ENCODE data around the gene TMEM151B. TPM values are rescaled to one million over a fixed set of nuclear protein-coding genes. Genes with fewer than 3 reads are reported as not detected.

TMEM151B gene
- total RNA-seq (not detected), polyA plus RNA-seq (not detected)

DNA sequence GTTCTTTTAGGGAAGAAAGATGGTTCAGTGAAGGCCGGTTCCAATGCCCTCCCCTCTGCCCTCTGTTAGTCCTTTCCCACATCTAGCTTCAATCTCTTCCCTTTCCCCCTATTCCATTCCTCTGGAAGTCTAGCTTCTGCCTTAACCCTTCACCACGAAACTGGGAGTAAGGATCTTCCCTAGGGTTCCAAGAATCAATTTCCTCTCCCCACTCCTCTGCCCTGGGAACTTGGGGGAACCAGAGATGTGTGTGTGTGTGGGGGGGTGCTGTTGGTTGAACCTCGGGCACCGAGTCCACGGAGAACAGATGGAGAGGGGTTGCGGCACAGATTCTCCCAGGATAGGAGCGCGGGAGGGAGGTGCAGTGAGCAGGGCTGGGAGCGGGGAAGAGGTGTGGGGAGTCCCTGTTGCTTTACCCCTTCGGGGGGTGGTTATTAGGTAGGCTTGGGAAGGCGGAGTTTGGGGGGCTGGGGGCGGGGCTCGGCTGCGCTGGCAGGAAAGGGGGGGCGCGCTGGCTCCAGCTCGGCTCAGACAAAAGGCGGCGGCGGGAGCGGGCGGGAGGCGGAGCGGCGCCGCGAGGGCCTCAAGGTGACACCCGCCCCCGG lies at the start of gene TMEM151B:
Gene TMEM151B (plus strand): TSS at position 530 of the 605 bp plus-strand sequence. CDS start 293 bp downstream, outside the sequence.
- peaks cover 0 to 2% (median 0%) of the 10 kb centered on the region in 8 donors for H3K9me3 Mint-ChIP-seq
- no peaks in the 10 kb centered on the region for H3K9me3 ChIP-seq (ENCODE audit: control insufficient read depth in 1 of 2, low read length in 2 of 2)
- H3K4me3 ChIP-seq (ENCODE audit: low read length in 2 of 2): no peak within 1 kb of the TSS
- no peaks in the 10 kb centered on the region for H3K36me3 ChIP-seq (ENCODE audit: insufficient read depth, low read length)
- no peak for DNase-seq
- H3K27ac Mint-ChIP-seq: peak within 1 kb of the TSS in 4 of 7 donors; percentile 3 to 74 (median 45)
- peaks cover 33% of the 10 kb centered on the region for H3K27me3 ChIP-seq (ENCODE audit: insufficient read depth, low read length)
- H3K27me3 Mint-ChIP-seq: peaks cover 31 to 48% of the 10 kb centered on the region in 2 donors
- POLR2A ChIA-PET (ENCODE audit: partially characterized antibody): interaction anchor here (1.0 to 2.1 kb wide), 3 partner anchors 13 to 42 kb away, joined by 3 to 13 read pairs (median 6); partner anchors contain the start of genes HSP90AB1 and SLC35B2
- peaks cover 0 to 17% (median 8%) of the 10 kb centered on the region in 4 donors for H3K4me1 Mint-ChIP-seq
- peaks cover 1 to 5% of the 10 kb centered on the region in 2 donors for H3K36me3 Mint-ChIP-seq
- intact Hi-C loops (cut with micrococcal nuclease): loop anchor here (2.0 kb wide), 1 partner anchor 117 kb away; the partner anchor contains the start of gene CDC5L
- CTCF ChIA-PET (ENCODE audit: partially characterized antibody): interaction anchor here (1.4 to 8.3 kb wide), 7 partner anchors 15 to 187 kb away, joined by 4 to 82 read pairs (median 14); partner anchors contain the start of genes AARS2, SLC35B2 and SPATS1
- H3K4me1 ChIP-seq (ENCODE audit: insufficient read depth, low read length): peaks cover 7% of the 10 kb centered on the region
- no peak within 1 kb of the TSS for H3K27ac ChIP-seq (ENCODE audit: low read depth, low read length)
- H3K4me3 Mint-ChIP-seq: peak within 1 kb of the TSS; percentile 64 to 79 (median 76)

DNA sequence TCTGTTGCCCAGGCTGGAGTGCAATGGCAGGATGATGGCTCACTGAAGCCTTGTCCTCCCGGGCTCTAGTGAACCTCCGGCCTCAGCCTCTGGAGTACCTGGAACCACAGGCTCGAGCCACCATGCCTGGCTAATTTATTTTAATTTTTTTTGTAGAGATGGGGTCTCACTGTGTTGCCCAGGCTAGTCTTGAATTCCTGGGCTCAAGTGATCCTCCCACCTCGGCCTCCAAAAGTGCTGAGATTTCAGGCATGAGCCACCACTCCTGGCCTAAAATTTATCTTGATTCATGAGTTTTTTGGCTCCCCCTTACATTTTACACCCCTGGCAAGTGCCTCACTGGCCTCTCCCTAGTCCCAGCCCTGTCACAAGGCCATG lies 49.3 kb upstream of the TMEM151B start:
- Mint-ChIP-seq H3K4me1 (peaks cover 7 to 36% (median 21%) of the 10 kb centered on the region in 4 donors), H3K36me3 (no peaks in the 10 kb centered on the region), H3K9me3 (no peaks in the 10 kb centered on the region), H3K27me3 (peaks cover 2 to 7% of the 10 kb centered on the region in 2 donors), H3K27ac (peak overlapping the region in 2 of 7 donors; percentile 38 to 65), H3K4me3 (peak overlapping the region in 1 of 8 donors; percentile 68)
- Histone ChIP-seq H3K4me3 (ENCODE audit: low read length in 2 of 2) (no peak overlapping the region), H3K27me3 (ENCODE audit: insufficient read depth, low read length) (no peaks in the 10 kb centered on the region), H3K4me1 (ENCODE audit: insufficient read depth, low read length) (peaks cover 29% of the 10 kb centered on the region), H3K27ac (ENCODE audit: low read depth, low read length) (no peak overlapping the region), H3K36me3 (ENCODE audit: insufficient read depth, low read length) (no peaks in the 10 kb centered on the region), H3K9me3 (ENCODE audit: control insufficient read depth in 1 of 2, low read length in 2 of 2) (no peaks in the 10 kb centered on the region)
- no peak for DNase-seq
- ChIA-PET CTCF (ENCODE audit: partially characterized antibody) (interaction anchor here (0.8 to 6.8 kb wide), 13 partner anchors 9 to 232 kb away, joined by 3 to 84 read pairs (median 3); partner anchors contain the start of gene HSP90AB1), POLR2A (ENCODE audit: partially characterized antibody) (interaction anchor here (1.2 to 5.3 kb wide), 2 partner anchors 26 to 36 kb away, joined by 5 to 72 read pairs; partner anchors contain the start of genes HSP90AB1 and SLC35B2)
- intact Hi-C loops (cut with micrococcal nuclease): loop anchor here (1.0 kb wide), 2 partner anchors 44 to 117 kb away; partner anchors contain the start of gene NFKBIE

DNA sequence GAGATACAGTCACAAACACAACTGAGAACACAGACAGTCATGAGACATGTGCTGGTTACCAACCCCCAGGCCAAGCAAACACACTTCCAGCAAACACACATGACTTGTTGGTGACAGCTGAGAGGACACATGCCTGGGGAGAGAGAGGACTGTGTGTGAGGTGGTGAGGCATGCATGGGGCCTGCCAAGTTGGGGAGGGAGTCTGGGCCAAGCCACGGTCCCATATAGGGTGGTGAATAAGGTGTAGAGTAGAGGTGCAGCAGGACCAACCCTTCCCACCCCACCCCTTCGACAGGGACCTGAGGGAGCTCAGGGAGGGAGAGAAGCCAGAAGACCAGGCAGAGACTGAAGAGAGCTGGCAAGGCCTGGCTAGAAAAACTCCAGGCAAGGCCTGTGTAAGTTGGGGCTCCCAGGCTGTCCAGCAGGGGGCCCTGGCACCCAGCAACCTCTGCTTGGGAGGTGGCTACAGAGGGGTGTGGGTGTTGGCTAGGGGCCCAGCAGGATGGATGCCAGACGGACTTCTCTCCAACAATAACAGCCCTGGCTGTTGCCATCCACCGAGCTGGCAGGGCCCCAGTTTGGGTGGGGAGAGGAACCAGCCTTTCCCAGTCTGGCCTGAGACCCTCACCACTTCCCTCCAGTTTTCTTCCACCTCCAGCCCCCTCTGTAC lies 48.8 kb upstream of the TMEM151B start:
- no peak overlapping the region for H3K27ac ChIP-seq (ENCODE audit: low read depth, low read length)
- Mint-ChIP-seq H3K4me3 (peak overlapping the region in 4 of 8 donors; percentile 15 to 68 (median 29)), H3K4me1 (peaks cover 7 to 36% (median 21%) of the 10 kb centered on the region in 4 donors), H3K27me3 (peaks cover 2 to 7% of the 10 kb centered on the region in 2 donors), H3K36me3 (no peaks in the 10 kb centered on the region), H3K9me3 (no peaks in the 10 kb centered on the region), H3K27ac (peak overlapping the region in 4 of 7 donors; percentile 44 to 72 (median 56))
- H3K27me3 ChIP-seq (ENCODE audit: insufficient read depth, low read length): no peaks in the 10 kb centered on the region
- H3K36me3 ChIP-seq (ENCODE audit: insufficient read depth, low read length): no peaks in the 10 kb centered on the region
- peak; percentile 72 to 80 (median 74) for DNase-seq
- H3K4me1 ChIP-seq (ENCODE audit: insufficient read depth, low read length): peaks cover 29% of the 10 kb centered on the region
- H3K9me3 ChIP-seq (ENCODE audit: control insufficient read depth in 1 of 2, low read length in 2 of 2): no peaks in the 10 kb centered on the region
- ChIA-PET POLR2A (ENCODE audit: partially characterized antibody) (interaction anchor here (1.2 to 5.3 kb wide), 3 partner anchors 21 to 36 kb away, joined by 5 to 72 read pairs (median 9); partner anchors contain the start of genes HSP90AB1 and SLC35B2), CTCF (ENCODE audit: partially characterized antibody) (interaction anchor here (0.6 to 6.8 kb wide), 16 partner anchors 8 to 654 kb away, joined by 3 to 84 read pairs (median 3); partner anchors contain the start of gene HSP90AB1)
- intact Hi-C loops (cut with micrococcal nuclease): loop anchor here (1.0 kb wide), 2 partner anchors 44 to 117 kb away; partner anchors contain the start of gene NFKBIE
- H3K4me3 ChIP-seq (ENCODE audit: low read length in 2 of 2): no peak overlapping the region

DNA sequence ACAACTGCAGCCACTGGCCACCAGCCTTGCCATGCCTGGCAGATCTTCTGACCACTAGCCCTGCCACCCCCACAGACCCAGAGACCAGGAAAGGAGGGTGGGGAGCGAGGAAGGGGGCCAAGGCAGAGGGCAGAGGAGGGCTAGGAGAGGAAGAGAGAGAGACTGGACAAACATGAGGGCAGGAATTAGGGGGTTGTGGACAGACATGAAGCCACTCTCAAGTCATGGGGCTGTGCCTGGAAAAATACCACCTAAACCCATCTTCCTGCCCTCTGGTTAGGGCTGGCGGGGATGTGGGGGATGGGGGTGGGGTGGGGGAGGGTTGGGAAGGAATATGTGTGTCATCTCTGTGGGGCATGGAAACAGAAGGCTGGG lies 48.3 kb upstream of the TMEM151B start:
- no peaks in the 10 kb centered on the region for H3K9me3 Mint-ChIP-seq
- intact Hi-C loops (cut with micrococcal nuclease): loop anchor here (1.0 to 2.0 kb wide), 3 partner anchors 35 to 116 kb away; partner anchors contain the start of genes NFKBIE and SLC35B2
- CTCF ChIA-PET (ENCODE audit: partially characterized antibody): interaction anchor here (0.6 to 6.8 kb wide), 19 partner anchors 10 to 759 kb away, joined by 3 to 84 read pairs (median 3); partner anchors contain the start of gene HSP90AB1
- Histone ChIP-seq H3K27ac (ENCODE audit: low read depth, low read length) (no peak overlapping the region), H3K9me3 (ENCODE audit: control insufficient read depth in 1 of 2, low read length in 2 of 2) (no peaks in the 10 kb centered on the region), H3K4me3 (ENCODE audit: low read length in 2 of 2) (no peak overlapping the region), H3K27me3 (ENCODE audit: insufficient read depth, low read length) (no peaks in the 10 kb centered on the region), H3K4me1 (ENCODE audit: insufficient read depth, low read length) (peaks cover 29% of the 10 kb centered on the region), H3K36me3 (ENCODE audit: insufficient read depth, low read length) (no peaks in the 10 kb centered on the region)
- peaks cover 2 to 7% of the 10 kb centered on the region in 2 donors for H3K27me3 Mint-ChIP-seq
- no peak for DNase-seq
- H3K36me3 Mint-ChIP-seq: no peaks in the 10 kb centered on the region
- H3K4me3 Mint-ChIP-seq: peak overlapping the region in 3 of 8 donors; percentile 29 to 68 (median 29)
- POLR2A ChIA-PET (ENCODE audit: partially characterized antibody): interaction anchor here (1.2 to 5.3 kb wide), 3 partner anchors 20 to 35 kb away, joined by 5 to 72 read pairs (median 9); partner anchors contain the start of genes HSP90AB1 and SLC35B2
- H3K27ac Mint-ChIP-seq: peak overlapping the region in 2 of 7 donors; percentile 44 to 72
- H3K4me1 Mint-ChIP-seq: peaks cover 7 to 36% (median 21%) of the 10 kb centered on the region in 4 donors

GRCh38 chr6:44222486-44223318 lies 47.5 kb upstream of the TMEM151B start:
- no peaks in the 10 kb centered on the region for H3K9me3 ChIP-seq (ENCODE audit: control insufficient read depth in 1 of 2, low read length in 2 of 2)
- H3K27me3 ChIP-seq (ENCODE audit: insufficient read depth, low read length): no peaks in the 10 kb centered on the region
- H3K27ac ChIP-seq (ENCODE audit: low read depth, low read length): no peak overlapping the region
- no peaks in the 10 kb centered on the region for H3K9me3 Mint-ChIP-seq
- CTCF ChIA-PET (ENCODE audit: partially characterized antibody): interaction anchor here (0.6 to 6.8 kb wide), 11 partner anchors 13 to 759 kb away, joined by 3 to 84 read pairs (median 4); partner anchors contain the start of gene HSP90AB1
- peaks cover 2 to 7% of the 10 kb centered on the region in 2 donors for H3K27me3 Mint-ChIP-seq
- H3K4me3 ChIP-seq (ENCODE audit: low read length in 2 of 2): peak overlapping the region in 1 of 2 donors; percentile 69
- peak overlapping the region in 6 of 7 donors; percentile 56 to 86 (median 66) for H3K27ac Mint-ChIP-seq
- H3K4me1 Mint-ChIP-seq: peaks cover 7 to 36% (median 21%) of the 10 kb centered on the region in 4 donors
- intact Hi-C loops (cut with micrococcal nuclease): loop anchor here (1.0 to 2.0 kb wide), 3 partner anchors 15 to 34 kb away; partner anchors contain the start of gene SLC35B2
- no peak for DNase-seq
- POLR2A ChIA-PET (ENCODE audit: partially characterized antibody): interaction anchor here (2.5 to 5.3 kb wide), 4 partner anchors 14 to 33 kb away, joined by 9 to 72 read pairs (median 18); partner anchors contain the start of genes HSP90AB1 and SLC35B2
- peak overlapping the region; percentile 58 to 93 (median 85) for H3K4me3 Mint-ChIP-seq
- H3K36me3 Mint-ChIP-seq: no peaks in the 10 kb centered on the region
- no peaks in the 10 kb centered on the region for H3K36me3 ChIP-seq (ENCODE audit: insufficient read depth, low read length)
- peaks cover 29% of the 10 kb centered on the region for H3K4me1 ChIP-seq (ENCODE audit: insufficient read depth, low read length)

Data from CD4-positive, alpha-beta memory T cell (primary cell).